Spinal cord (tissue), 10 donors: ENCODE results near the gene SLC35A4. TPM values are rescaled to one million over a fixed set of nuclear protein-coding genes. Genes with fewer than 3 reads are reported as not detected.

Source experiments
- DNase-seq, 6 donors: peaks; one replicate each; pipeline versions ENCODE4 v3.0.0 to v3.0.0-alpha.2; 2013 to 2015; ENCODE audit warnings: low spot score in 6 of 6, low read depth in 4 of 6
- H3K27ac ChIP-seq: one replicate; pipeline ENCODE4 v1.5.1; 2013; ENCODE audit warnings: low read depth, low read length, control low read depth
- H3K27me3 ChIP-seq: one replicate; pipeline ENCODE4 v1.6.1; 2013; ENCODE audit warnings: low read length; ENCODE audit not compliant: control insufficient read depth, insufficient read depth
- H3K36me3 ChIP-seq: one replicate; pipeline ENCODE4 v1.6.1; 2013; ENCODE audit warnings: low read length; ENCODE audit not compliant: control insufficient read depth, insufficient read depth
- H3K4me1 ChIP-seq: one replicate; pipeline ENCODE4 v1.6.1; 2013; ENCODE audit warnings: low read length; ENCODE audit not compliant: control insufficient read depth, insufficient read depth
- H3K4me3 ChIP-seq: one replicate; pipeline ENCODE4 v1.5.1; 2013; ENCODE audit warnings: low read depth, low read length, control low read depth
- H3K9me3 ChIP-seq: one replicate; pipeline ENCODE4 v1.6.1; 2013; ENCODE audit warnings: low read length; ENCODE audit not compliant: control insufficient read depth, insufficient read depth
- WGBS: methylation state at CpG from one replicate; pipeline ENCODE4 v1.1.5; 2013; ENCODE audit warnings: missing lambda C conversion rate; ENCODE audit not compliant: insufficient coverage; 5-methylcytosine and 5-hydroxymethylcytosine counted together
- polyA plus RNA-seq, 2 donors: library from polyadenylated mRNA; unstranded; fragments of 120-200 nt; gene quantifications; one replicate each; pipeline ENCODE4 v1.2.1, GENCODE V29; 2013; ENCODE audit not compliant: insufficient read length in 2 of 2
- total RNA-seq, 2 donors: library from RNA; depleted of rRNA in 1 of 2; stranded (reverse); fragments of 120-200 nt in 1 of 2; fragments of >200 nt in 1 of 2; gene quantifications; one replicate each; pipeline versions ENCODE4 v1.2.3 to v1.2.4, GENCODE V29; 2013 to 2014
- donor health status: healthy.

SLC35A4 gene
- total and polyA plus RNA-seq, 4 donors: 10.0 to 69.0 (median 39.3) TPM

DNA sequence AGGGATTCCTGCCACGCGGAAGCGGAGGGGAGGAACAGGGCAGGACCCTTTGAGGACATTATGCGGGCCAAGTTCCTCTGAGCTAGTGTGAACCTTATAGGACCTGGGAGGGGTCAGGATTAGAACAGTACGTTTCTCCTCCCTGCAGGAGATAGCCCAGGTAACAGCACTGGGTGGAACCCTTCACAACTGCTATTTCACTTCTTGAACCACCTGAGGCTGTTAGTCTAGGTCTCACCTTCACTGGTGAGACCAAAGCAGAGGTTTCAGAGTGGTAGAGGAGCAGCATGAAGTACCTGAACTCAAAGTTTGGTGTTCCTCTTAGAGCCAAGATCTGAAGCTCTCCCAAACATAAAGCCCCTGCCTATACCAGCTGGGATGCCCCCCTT lies 16.3 kb upstream of the SLC35A4 start:
- no peak for DNase-seq
- WGBS: 18% methylated on average over 3 of the region's 5 CpGs
- peak overlapping the region; percentile 56 for H3K4me3 ChIP-seq

DNA sequence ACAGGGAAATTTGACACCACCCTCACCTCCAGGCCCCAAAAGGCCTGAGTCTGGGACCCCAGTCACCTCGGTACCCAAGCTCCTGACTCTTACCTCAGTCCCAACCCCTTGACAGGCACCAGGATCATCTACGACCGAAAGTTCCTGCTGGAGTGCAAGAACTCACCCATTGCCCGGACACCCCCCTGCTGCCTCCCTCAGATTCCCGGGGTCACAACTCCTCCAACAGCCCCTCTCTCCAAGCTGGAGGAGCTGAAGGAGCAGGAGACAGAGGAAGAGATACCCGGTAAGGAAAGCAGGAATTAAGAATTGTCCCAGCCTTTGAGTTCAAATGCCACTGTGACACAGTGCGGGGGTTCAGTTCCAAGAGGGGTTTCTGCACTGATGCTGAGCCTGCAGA lies 15.8 kb upstream of the SLC35A4 start:
- DNase-seq: no peak
- H3K27me3 ChIP-seq: no peaks in the 10 kb centered on the region
- peaks cover 39% of the 10 kb centered on the region for H3K36me3 ChIP-seq
- no peak overlapping the region for H3K4me3 ChIP-seq
- no peak overlapping the region for H3K27ac ChIP-seq
- peaks cover 19% of the 10 kb centered on the region for H3K4me1 ChIP-seq
- 88% methylated on average over 5 of the region's 7 CpGs for WGBS
- no peaks in the 10 kb centered on the region for H3K9me3 ChIP-seq

More for the DNA sequence above, 16.3 kb upstream of the SLC35A4 start:
- H3K36me3 ChIP-seq: peaks cover 39% of the 10 kb centered on the region
- peak overlapping the region; percentile 94 for H3K27ac ChIP-seq
- no peaks in the 10 kb centered on the region for H3K27me3 ChIP-seq
- peaks cover 19% of the 10 kb centered on the region for H3K4me1 ChIP-seq
- H3K9me3 ChIP-seq: no peaks in the 10 kb centered on the region

DNA sequence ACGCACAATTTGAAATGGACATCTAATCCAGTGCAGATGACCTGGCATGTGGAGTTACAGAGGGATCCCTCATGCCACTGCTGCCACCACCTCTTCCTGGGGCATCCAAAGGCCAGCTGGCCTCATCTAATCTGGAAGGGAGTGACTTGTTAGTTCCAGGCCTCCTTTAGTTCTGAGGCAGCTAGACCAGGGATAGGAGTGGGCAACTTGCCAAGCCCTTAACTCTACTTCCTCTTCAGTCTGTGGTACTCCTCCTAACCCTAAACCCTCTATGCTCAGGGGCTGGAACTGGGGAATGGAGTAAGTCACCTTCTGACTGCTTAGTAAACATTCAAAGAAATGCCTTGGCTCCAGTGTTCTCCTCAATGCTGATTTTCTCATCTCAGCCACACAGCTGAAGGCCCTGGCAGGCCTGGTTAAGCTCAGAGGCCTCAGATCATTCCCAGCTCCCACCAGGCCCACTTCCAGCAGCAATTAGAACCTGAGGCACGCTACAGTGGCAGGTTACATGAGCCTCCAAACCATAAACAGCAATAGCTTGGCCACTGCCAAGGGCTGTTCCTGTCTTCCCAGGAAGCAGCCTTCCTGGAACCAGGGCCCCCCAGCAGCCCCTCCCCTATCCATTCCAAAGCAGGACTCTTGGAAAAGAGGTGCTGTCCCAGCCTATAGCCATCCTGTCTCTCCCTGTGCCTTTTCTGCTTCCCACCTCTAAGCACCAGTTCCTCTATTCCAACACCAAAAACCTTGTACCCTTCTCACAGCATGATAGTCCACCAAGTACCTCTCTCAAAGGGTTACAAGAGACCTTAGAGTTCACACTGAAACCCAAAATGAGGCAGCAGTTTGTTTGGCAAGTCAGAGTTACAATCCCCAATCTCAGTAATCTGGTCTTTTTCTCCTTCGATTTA lies 15.1 kb upstream of the SLC35A4 start:
- Histone ChIP-seq H3K4me3 (no peak overlapping the region), H3K27ac (no peak overlapping the region), H3K9me3 (no peaks in the 10 kb centered on the region), H3K27me3 (no peaks in the 10 kb centered on the region), H3K4me1 (peaks cover 19% of the 10 kb centered on the region), H3K36me3 (peaks cover 39% of the 10 kb centered on the region)
- peak in 1 of 6 donors; percentile 44 for DNase-seq
- WGBS: 44% methylated on average over 1 of the region's 3 CpGs

DNA sequence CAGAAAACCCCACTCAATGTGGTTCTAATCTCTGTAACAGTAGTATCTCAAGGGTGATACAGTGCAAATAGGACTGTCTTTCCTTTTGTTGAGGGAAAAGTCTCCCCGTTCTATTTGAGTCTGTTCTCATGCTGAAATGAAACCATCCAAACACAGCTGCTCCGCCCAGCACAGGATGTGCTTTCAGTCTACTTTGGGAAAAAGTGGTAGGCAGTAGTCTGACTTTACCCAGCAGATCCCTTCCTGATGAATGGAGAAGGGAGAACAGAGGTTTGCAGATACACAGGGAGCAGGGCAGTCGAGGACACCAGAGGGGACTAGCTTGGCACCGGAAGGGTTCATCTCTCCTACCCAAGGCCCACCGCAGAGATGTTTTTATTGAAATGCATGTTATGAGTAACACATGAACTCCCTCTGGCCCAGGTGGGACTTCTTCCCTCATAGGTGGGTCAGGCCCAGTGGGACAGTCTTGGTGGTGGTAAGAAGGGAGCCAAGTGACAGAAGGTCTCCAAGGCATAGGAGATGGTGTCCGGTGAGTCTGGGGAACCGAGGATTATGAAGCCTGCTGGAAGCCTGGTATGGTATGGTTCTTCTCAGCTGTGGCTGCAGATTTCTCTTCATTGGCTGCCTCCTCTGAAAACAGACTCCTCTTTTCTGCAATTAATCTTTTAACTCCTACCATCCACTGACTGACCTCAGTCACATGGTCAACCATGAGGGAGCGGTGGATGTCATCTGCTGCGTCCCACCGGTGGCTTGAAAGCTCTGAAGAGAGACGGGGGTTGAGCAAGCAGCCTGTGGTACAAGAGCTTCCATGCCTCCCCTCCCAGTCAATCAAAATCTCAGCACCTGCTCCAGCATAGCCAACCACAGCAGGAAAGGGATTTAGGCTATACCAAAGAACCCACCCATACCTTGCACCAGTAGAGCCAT lies 14.2 kb upstream of the SLC35A4 start:
- Histone ChIP-seq H3K36me3 (peaks cover 46% of the 10 kb centered on the region), H3K4me3 (no peak overlapping the region), H3K27ac (no peak overlapping the region), H3K4me1 (peaks cover 19% of the 10 kb centered on the region), H3K27me3 (no peaks in the 10 kb centered on the region), H3K9me3 (no peaks in the 10 kb centered on the region)
- no peak for DNase-seq
- WGBS: 96% methylated on average over 7 of the region's 11 CpGs

DNA sequence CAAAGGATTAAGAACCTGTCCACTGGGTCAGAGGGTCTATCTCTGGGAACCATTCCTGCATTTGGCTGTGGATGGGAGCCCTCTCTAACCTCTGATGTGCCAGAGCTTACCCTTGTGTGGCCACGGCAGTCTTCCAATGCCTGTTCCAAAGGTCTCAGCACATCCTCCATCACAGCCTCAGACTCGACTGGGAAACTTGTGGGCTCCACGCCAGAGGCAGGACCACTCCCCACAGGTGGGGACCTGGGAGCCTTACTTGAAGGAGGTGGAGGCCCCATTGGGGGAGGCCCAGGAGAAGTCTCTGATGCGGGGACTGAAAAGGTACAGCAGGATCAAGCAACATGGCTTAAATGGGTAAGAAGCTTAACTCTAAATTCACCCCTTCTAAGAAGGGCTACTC lies 12.8 kb upstream of the SLC35A4 start:
- WGBS: 100% methylated on average over 2 of the region's 4 CpGs
- Histone ChIP-seq H3K9me3 (no peaks in the 10 kb centered on the region), H3K27ac (no peak overlapping the region), H3K36me3 (peaks cover 46% of the 10 kb centered on the region), H3K4me1 (peaks cover 15% of the 10 kb centered on the region), H3K27me3 (no peaks in the 10 kb centered on the region), H3K4me3 (no peak overlapping the region)
- DNase-seq: no peak

DNA sequence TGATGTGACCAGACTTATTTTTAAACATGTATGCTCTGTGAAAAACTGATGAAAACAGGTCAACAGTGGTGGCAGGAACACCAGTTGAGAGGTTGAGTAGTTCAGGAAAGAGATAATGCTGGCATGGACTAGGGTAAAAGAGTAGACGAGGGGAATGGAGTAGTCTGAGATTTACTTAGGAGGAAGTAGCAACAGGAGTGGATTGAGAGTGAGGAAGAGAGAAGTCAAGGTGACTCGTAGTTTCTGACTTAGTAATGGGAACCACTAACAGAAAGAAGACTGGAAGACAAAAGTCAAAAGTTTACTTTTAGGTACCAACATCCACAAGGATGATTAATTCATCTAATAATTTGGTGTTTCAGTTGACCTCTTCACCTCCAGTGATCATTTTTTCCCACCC lies 11.0 kb upstream of the SLC35A4 start:
- whole genome bisulfite sequencing: 75% methylated on average over 1 of the region's 2 CpGs
- H3K4me1 ChIP-seq: peaks cover 5% of the 10 kb centered on the region
- no peak overlapping the region for H3K4me3 ChIP-seq
- H3K27ac ChIP-seq: no peak overlapping the region
- DNase-seq: no peak
- no peaks in the 10 kb centered on the region for H3K9me3 ChIP-seq
- H3K27me3 ChIP-seq: no peaks in the 10 kb centered on the region
- peaks cover 45% of the 10 kb centered on the region for H3K36me3 ChIP-seq

DNA sequence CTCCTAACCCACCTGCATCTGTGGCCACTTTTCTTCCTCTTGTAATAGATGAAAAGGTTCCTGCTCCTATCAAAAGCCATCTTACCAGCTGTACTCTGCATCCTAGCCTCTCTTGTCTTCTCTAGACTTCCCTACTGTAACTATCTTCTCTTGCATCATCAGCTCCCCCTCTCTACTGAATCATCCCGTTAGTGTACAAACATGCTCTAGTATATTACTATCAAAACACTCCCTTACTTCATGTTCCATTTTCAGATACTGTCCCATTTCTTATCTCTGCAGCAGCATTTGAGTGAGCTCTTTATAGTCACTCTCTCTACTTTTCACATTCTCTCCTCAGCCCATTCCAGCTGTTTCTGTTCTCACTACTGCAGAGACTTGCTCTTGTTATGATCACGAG lies 10.2 kb upstream of the SLC35A4 start:
- H3K4me3 ChIP-seq: no peak overlapping the region
- H3K36me3 ChIP-seq: peaks cover 41% of the 10 kb centered on the region
- no peaks in the 10 kb centered on the region for H3K27me3 ChIP-seq
- no peak for DNase-seq
- peaks cover 5% of the 10 kb centered on the region for H3K4me1 ChIP-seq
- no peaks in the 10 kb centered on the region for H3K9me3 ChIP-seq
- 86% methylated on average over 2 of the region's 2 CpGs for WGBS
- H3K27ac ChIP-seq: no peak overlapping the region

DNA sequence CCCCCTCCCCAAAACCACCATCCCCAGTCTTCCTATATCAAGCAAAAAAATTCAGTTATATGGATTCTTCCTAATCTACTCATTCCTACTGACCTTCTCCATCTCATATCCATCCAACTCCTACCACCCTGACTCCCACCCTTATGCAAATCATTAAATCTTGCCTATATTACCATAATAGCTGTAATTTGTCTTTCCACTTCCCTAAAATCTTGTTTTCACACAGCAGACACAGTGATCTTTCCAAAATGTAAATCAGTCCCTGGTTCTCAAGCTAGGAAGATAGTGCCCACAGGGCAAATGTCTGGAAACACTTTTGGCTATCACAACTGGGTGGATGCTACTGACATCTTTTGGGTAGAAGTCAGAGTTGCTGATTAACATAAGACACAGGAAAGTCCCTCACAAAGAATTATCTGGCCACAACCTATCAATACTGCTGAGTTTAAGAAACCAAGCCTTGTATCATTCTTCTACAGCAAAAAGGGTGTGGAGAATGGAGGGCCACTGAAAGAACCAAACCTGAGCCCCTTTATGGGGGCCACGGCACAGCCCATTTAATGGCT lies 8.8 kb upstream of the SLC35A4 start:
- WGBS: no CpG with 5 or more reads among the region's 1 CpG
- Histone ChIP-seq H3K36me3 (peaks cover 39% of the 10 kb centered on the region), H3K27ac (no peak overlapping the region), H3K4me1 (peaks cover 5% of the 10 kb centered on the region), H3K27me3 (no peaks in the 10 kb centered on the region), H3K4me3 (no peak overlapping the region), H3K9me3 (no peaks in the 10 kb centered on the region)
- no peak for DNase-seq

DNA sequence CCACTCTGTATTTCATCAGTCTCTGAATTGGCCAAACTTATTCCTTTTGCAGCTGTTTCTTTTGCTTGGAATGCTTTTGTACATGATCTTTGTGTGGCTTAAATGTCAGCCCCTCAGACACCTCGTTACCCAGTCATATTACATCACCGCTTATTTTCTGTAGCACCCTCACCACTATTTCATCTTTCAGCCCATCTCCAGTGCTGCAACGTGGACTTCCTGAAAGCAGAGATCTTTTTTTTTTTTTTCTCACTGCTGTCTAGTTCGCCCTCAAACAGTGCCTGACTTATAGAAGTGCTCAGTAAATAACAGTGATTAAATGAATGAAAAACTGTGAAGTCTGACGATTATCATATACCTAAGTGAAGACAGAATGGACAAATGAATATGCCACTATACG lies 8.2 kb upstream of the SLC35A4 start:
- Histone ChIP-seq H3K27ac (no peak overlapping the region), H3K36me3 (peaks cover 40% of the 10 kb centered on the region), H3K4me3 (peak overlapping the region; percentile 91), H3K4me1 (peaks cover 5% of the 10 kb centered on the region), H3K9me3 (no peaks in the 10 kb centered on the region), H3K27me3 (no peaks in the 10 kb centered on the region)
- 0% methylated on average over 1 of the region's 6 CpGs for WGBS
- no peak for DNase-seq
